Glomerular visceral epithelial cell (primary cell): ENCODE results near the gene FRMD1.

Source experiments
- DNase-seq: peaks from one replicate; pipeline ENCODE4 v3.0.0-alpha.2; 2016; ENCODE audit errors: extremely low spot score

FRMD1 gene

GRCh38 chr6:168027521-168027920, 51.5 kb downstream of the FRMD1 start:
- no peak for DNase-seq

- DNase-seq, result no peak
Measured at GRCh38 chr6:168026925-168027324, 52.1 kb downstream of the FRMD1 start.

GRCh38 chr6:168025831-168026710, 52.9 kb downstream of the FRMD1 start:
- no peak for DNase-seq

GRCh38 chr6:168024951-168025510, 54.0 kb downstream of the FRMD1 start:
- no peak for DNase-seq

GRCh38 chr6:168022488-168023321, 56.3 kb downstream of the FRMD1 start:
- no peak for DNase-seq

GRCh38 chr6:168021581-168021980, 57.4 kb downstream of the FRMD1 start:
- no peak for DNase-seq

- DNase-seq, result no peak
Measured at GRCh38 chr6:168020242-168020641, 58.8 kb downstream of the FRMD1 start.

GRCh38 chr6:168018664-168019063, 60.3 kb downstream of the FRMD1 start:
- no peak for DNase-seq

- DNase-seq, result no peak
Measured at GRCh38 chr6:168017629-168018028, 61.4 kb downstream of the FRMD1 start.

- DNase-seq, result no peak
Measured at GRCh38 chr6:168016721-168017525, 62.1 kb downstream of the FRMD1 start.

GRCh38 chr6:168016176-168016620, 62.8 kb downstream of the FRMD1 start:
- DNase-seq, result no peak

GRCh38 chr6:168015482-168016175, 63.4 kb downstream of the FRMD1 start:
- DNase-seq, result no peak

GRCh38 chr6:168015009-168015408, 64.0 kb downstream of the FRMD1 start:
- DNase-seq, result no peak

- no peak for DNase-seq
Measured at GRCh38 chr6:168014428-168014827, 64.6 kb downstream of the FRMD1 start.

GRCh38 chr6:168013250-168013915, 65.6 kb downstream of the FRMD1 start:
- no peak for DNase-seq

GRCh38 chr6:168012431-168013249, 66.4 kb downstream of the FRMD1 start:
- no peak for DNase-seq

- DNase-seq, result no peak
Measured at GRCh38 chr6:168011291-168011690, 67.7 kb downstream of the FRMD1 start.

- no peak for DNase-seq
Measured at GRCh38 chr6:168009331-168009730, 69.7 kb downstream of the FRMD1 start.

- peak; percentile 99 for DNase-seq
Measured at GRCh38 chr6:168007592-168008338, 71.2 kb downstream of the FRMD1 start.
